K562 (cell line): ENCODE measurements around the gene HMGXB3. TPM values are rescaled to one million over a fixed set of nuclear protein-coding genes. Genes with fewer than 3 reads are reported as not detected.
A peak's percentile ranks its signal among the peaks of the same experiment; 100 is the strongest.

Experiments
- ARID1B ChIP-seq: fragments of 450-650 bp; IDR thresholded peaks from 2 replicates; pipeline ENCODE4 v1.6.1; 2016; ENCODE audit warnings: antibody characterized with exemption, mild to moderate bottlenecking, inconsistent platforms
- BRCA1 ChIP-seq, 2 experiments: fragments of 450-650 bp in 1 of 2; sonication (generic) in 1 of 2; formaldehyde crosslinking in 1 of 2; IDR thresholded peaks; 2 replicates each; pipeline versions ENCODE4 v1.5.0 to v1.6.1; 2017 to 2020; ENCODE audit warnings: mild to moderate bottlenecking in 1 of 2, missing genetic modification reagents in 1 of 2
- CBFB ChIP-seq: sonication (generic); formaldehyde crosslinking; IDR thresholded peaks from 2 replicates; pipeline ENCODE4 v1.4.0; 2020; ENCODE audit warnings: mild to moderate bottlenecking, missing genetic modification reagents
- E2F6 ChIP-seq, 2 experiments: IDR thresholded peaks; 2 replicates each; pipeline ENCODE4 v1.6.1; 2011; ENCODE audit warnings: borderline replicate concordance in 1 of 2, control low read depth in 1 of 2, low read depth in 1 of 2, low read length in 1 of 2, mild to moderate bottlenecking in 1 of 2, mixed read lengths in 1 of 2, moderate library complexity in 1 of 2; ENCODE audit not compliant: insufficient read depth in 1 of 2, insufficient read length in 1 of 2, poor library complexity in 1 of 2, severe bottlenecking in 1 of 2; ENCODE audit errors: extremely low read depth in 1 of 2
- EP300 ChIP-seq: IDR thresholded peaks from 2 replicates; pipeline ENCODE4 v1.6.1; 2012; ENCODE audit warnings: low read length, improper control_type of control experiment
- HEY1 ChIP-seq: fragments of 250-450 bp; sonication (Bioruptor Pico); IDR thresholded peaks from 2 replicates; pipeline ENCODE4 v1.5.0; 2020; ENCODE audit warnings: mild to moderate bottlenecking, moderate library complexity, borderline replicate concordance
- HMG20B ChIP-seq: fragments of 250-450 bp; sonication (Bioruptor Pico); IDR thresholded peaks from 2 replicates; pipeline ENCODE4 v1.5.0; 2021; ENCODE audit warnings: mild to moderate bottlenecking
- IRF1 ChIP-seq: sonication (generic); formaldehyde crosslinking; IDR thresholded peaks from 2 replicates; pipeline ENCODE4 v1.8.0; 2022; ENCODE audit warnings: missing genetic modification reagents, mild to moderate bottlenecking, borderline replicate concordance
- KLF6 ChIP-seq: fragments of 250-450 bp; sonication (Bioruptor Pico); IDR thresholded peaks from 2 replicates; pipeline ENCODE4 v1.4.0; 2020; ENCODE audit warnings: mild to moderate bottlenecking, moderate library complexity, borderline replicate concordance
- PCBP1 ChIP-seq: fragments of 200-400 bp; formaldehyde crosslinking; IDR thresholded peaks from 2 replicates; pipeline ENCODE4 v1.6.1; 2018; ENCODE audit warnings: mild to moderate bottlenecking, low read depth, low read length; ENCODE audit not compliant: poor library complexity, severe bottlenecking
- RBM17 ChIP-seq: fragments of 200-400 bp; formaldehyde crosslinking; IDR thresholded peaks from 2 replicates; pipeline ENCODE4 v1.6.1; 2017; ENCODE audit warnings: low read depth, mild to moderate bottlenecking, low read length, borderline replicate concordance
- RNF2 ChIP-seq: sonication (generic); IDR thresholded peaks from 2 replicates; pipeline ENCODE4 v1.6.1; 2016
- SMC3 ChIP-seq: conservative IDR thresholded peaks from 2 replicates; pipeline ENCODE4 v1.6.1; 2011; ENCODE audit warnings: low read depth, low read length, improper control_type of control experiment; ENCODE audit not compliant: insufficient read depth
- TAF9B ChIP-seq: fragments of 450-650 bp; IDR thresholded peaks from 2 replicates; pipeline ENCODE4 v1.6.1; 2018; ENCODE audit warnings: mild to moderate bottlenecking; ENCODE audit not compliant: partially characterized antibody
- THAP12 ChIP-seq: fragments of 250-450 bp; sonication (Bioruptor Pico); IDR thresholded peaks from 2 replicates; pipeline ENCODE4 v1.9.0; 2021; ENCODE audit warnings: mild to moderate bottlenecking, inconsistent platforms
- ZKSCAN8 ChIP-seq: fragments of 200-800 bp; sonication (Bioruptor generic); IDR thresholded peaks from 2 replicates; pipeline ENCODE4 v1.6.1; 2016; ENCODE audit warnings: missing genetic modification characterization, missing compliant biosample characterization
- ZNF146 ChIP-seq: IDR thresholded peaks from one replicate; pipeline ENCODE4 v1.6.1; 2018; ENCODE audit warnings: missing compliant biosample characterization; ENCODE audit not compliant: unreplicated experiment
- polyA plus RNA-seq, 8 experiments: library from polyadenylated mRNA; depleted of rRNA in 4 of 8; stranded (reverse) in 5 of 8; unstranded in 3 of 8; fragments of >200 nt; fragmentation: Nextera tagmentation in 2 of 8; fragmentation: Illumina TruSeq in 1 of 8; extraction: Ambion mirVana in 2 of 8; extraction: Trizol in 1 of 8; gene quantifications; 2 replicates each; pipeline versions ENCODE4 v1.2.1 to v1.2.3, GENCODE V29; 2011 to 2014; ENCODE audit warnings: inconsistent platforms in 1 of 8, missing spikeins in 1 of 8
- total RNA-seq, 7 experiments: library from RNA; depleted of rRNA in 6 of 7; stranded (reverse); fragments of >200 nt in 6 of 7; fragmentation: Illumina TruSeq in 2 of 7; extraction: Trizol in 2 of 7; gene quantifications; 2 replicates each; pipeline versions ENCODE4 v1.2.1 to v1.2.3, GENCODE V29; 2011 to 2021; ENCODE audit warnings: low replicate concordance in 1 of 7

The HMGXB3 gene
- total and polyA plus RNA-seq, 9 of the 15 experiments (the other 6 are each of a cell fraction or from before 2014, with no cell fraction given): 1.8 to 44.1 (median 32.2) TPM

- TF ChIP-seq ZKSCAN8: no peak
- 0 out of 2 replicates have a peak, but pooled peaks have one; percentile 14 for TF ChIP-seq SMC3
- no peak for TF ChIP-seq BRCA1 (IDR thresholded peaks at IDR 0.05)
- TF ChIP-seq BRCA1 (CRISPR knock-in tag; IDR thresholded peaks at IDR 0.05): 0 out of 2 replicates have a peak, but pooled peaks have one; percentile 35
- TF ChIP-seq RNF2: peak; percentile 66
- TF ChIP-seq ZNF146 (CRISPR knock-in tag): peak; percentile 21
- TF ChIP-seq TAF9B: no peak
- no peak for TF ChIP-seq PCBP1
- TF ChIP-seq IRF1: no peak
- no peak for TF ChIP-seq CBFB
- no peak for TF ChIP-seq HMG20B (CRISPR knock-in tag)
- TF ChIP-seq E2F6 (IDR thresholded peaks at IDR 0.05; ENCODE audit: borderline replicate concordance in 1 of 2, extremely low read depth in 1 of 2, insufficient read depth in 1 of 2, insufficient read length in 1 of 2, low read depth in 1 of 2, low read length in 1 of 2, poor library complexity in 1 of 2, severe bottlenecking in 1 of 2): peak; percentile 64 to 88
- no peak for TF ChIP-seq HEY1 (CRISPR knock-in tag)
- 0 out of 2 replicates have a peak, but pooled peaks have one; percentile 16 for TF ChIP-seq ARID1B
- no peak for TF ChIP-seq EP300
- 0 out of 2 replicates have a peak, but pooled peaks have one; percentile 4 for TF ChIP-seq THAP12
- TF ChIP-seq KLF6 (CRISPR knock-in tag): no peak
- no peak for TF ChIP-seq RBM17
Observed at GRCh38 chr5:149960272-149961185, 40.0 kb upstream of the HMGXB3 start, which contains the start of gene SLC26A2 (continued).
